GM21526 (cell line): Measurements from ENCODE around the gene RNU6-9.

Source experiments
- ATAC-seq: cut with Tn5 transposase; IDR thresholded peaks from one replicate; pipeline ENCODE4 v1.9.1; 2021; ENCODE audit warnings: moderate library complexity; ENCODE audit not compliant: unreplicated experiment, low FRiP score

Gene RNU6-9

DNA sequence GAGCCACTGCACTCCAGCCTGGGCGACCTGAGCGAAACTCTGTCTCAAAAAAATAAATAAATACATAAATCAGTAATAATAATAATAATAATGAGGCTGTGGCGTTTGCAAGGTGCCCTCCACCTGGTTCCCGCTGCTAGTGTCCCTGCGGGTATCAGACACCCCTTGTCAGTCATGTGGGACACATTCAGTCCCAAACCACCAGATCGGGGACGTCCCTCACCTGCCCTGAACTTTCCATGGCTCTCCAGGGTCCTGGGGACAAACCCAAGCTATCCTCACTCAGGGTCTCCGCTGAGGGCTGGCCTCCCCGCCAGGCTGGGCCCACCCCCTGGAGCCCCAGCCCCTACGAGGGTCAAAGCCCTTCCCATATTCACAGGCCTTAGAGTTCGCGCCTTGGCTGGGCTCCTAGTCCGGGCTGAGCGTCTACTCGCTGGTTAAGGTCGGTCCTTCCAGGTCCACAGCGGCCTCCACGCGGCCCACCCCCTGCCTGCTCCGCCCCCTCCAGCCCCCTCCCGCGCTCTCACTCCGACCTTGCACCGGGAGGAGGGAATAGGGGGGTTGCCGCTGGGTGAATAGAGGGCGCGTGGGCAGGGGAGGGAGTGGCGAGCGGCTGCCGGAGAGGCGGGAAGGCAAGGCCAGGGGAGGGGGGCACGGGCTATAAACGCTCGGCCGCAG lies 23.5 kb downstream of the RNU6-9 start:
- ATAC-seq, result no peak

GRCh38 chr19:917323-918151 lies 24.3 kb downstream of the RNU6-9 start, which contains the start of gene KISS1R:
KISS1R (plus strand) TSS chr19:917333; CDS start chr19:917503, 170 bp downstream.
- no peak for ATAC-seq

GRCh38 chr19:918152-918437 lies 24.8 kb downstream of the RNU6-9 start:
- no peak for ATAC-seq

- ATAC-seq, result no peak
These were observed 25.4 kb downstream of the RNU6-9 start for GRCh38 chr19:918481-919198.

DNA sequence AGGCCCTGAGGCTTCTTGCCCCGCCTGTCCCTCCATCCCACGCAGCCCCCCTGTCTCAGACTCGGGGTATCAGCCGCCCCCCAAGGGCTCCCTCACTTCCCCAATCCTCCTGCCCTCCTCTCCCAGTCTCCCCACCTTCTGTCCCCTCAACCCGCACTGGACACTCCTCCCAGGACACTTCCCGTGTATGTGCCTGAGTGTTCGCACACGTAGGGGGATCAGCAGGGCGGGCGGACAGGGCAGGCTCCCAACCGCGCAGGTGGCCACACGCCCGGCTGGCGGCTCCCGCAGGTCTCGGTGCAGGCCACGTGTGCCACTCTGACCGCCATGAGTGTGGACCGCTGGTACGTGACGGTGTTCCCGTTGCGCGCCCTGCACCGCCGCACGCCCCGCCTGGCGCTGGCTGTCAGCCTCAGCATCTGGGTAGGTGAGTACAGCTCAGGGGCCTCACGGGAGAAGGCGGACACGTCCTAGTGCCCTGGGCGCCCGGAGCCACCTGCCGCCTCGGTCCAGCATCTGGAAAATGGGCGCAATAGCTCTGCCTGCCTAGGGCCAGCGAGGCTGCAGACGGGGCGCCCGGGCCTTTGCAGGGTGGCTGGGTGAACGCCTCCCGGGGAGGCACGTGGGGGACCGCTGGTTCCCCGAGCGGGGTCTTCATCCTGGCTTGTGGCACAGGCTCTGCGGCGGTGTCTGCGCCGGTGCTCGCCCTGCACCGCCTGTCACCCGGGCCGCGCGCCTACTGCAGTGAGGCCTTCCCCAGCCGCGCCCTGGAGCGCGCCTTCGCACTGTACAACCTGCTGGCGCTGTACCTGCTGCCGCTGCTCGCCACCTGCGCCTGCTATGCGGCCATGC lies 26.1 kb downstream of the RNU6-9 start:
- no peak for ATAC-seq

GRCh38 chr19:920051-920864 lies 27.0 kb downstream of the RNU6-9 start:
- no peak for ATAC-seq

GRCh38 chr19:924553-925086 lies 31.3 kb downstream of the RNU6-9 start:
- peak; percentile 7 for ATAC-seq

- ATAC-seq, result peak; percentile 29
These were observed 31.8 kb downstream of the RNU6-9 start for GRCh38 chr19:925087-925525.

- peak; percentile 38 for ATAC-seq
These were observed 32.4 kb downstream of the RNU6-9 start, which contains the start of gene ARID3A for GRCh38 chr19:925526-926322. ARID3A (plus strand) TSS chr19:926035; CDS start chr19:929529, 3,494 bp downstream.

DNA sequence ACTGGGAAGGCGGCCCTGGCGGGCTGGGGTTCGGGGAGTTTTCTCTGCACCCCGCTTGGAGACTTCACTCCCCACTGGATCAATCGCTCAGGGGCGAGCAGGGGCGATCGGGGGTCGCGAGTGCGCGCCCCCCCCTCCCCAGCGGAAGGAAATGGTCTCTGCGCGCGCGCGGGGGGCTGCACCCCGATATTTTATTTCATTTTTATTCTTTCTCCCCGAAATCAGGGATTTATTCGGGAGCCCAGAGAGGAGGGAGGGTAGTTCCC lies 33.0 kb downstream of the RNU6-9 start:
- ATAC-seq, result no peak

DNA sequence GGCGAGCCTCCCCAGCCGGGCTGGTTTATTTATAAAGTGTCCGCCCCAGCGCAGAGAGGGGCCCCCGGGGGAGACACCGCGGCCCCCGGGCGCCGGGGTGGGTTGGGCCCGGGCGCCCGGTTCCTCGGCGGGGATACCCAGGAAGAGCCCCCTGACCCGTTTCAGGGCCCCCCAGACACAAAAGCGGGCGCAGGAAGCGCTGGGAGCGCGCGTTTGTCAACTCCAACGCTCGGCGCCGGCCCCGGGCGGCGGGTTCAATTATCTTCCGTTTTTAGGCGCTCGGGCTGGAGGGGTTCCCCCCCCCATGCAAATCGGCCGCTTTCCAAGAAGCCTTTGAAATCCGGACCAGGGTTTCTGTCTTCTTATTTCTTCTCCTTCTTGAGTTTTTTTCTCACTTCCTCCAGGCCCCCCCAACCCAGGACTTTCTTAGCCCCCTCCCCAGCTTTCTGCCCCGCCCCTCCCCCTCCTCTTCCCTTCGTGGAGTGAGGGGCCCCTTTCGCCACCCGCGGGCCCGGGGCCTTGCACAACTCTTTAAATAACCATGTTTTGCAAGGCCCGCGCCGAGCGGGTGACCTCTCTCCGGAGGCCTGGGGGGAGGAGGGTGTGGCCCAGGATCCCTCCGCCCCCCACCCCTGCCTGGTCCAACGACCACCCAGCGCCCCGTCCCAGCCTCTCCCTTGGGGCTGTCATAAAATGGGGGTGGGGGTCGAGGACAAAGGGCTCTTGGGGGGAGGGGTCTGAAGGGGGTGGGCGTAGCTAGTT lies 33.5 kb downstream of the RNU6-9 start:
- no peak for ATAC-seq

DNA sequence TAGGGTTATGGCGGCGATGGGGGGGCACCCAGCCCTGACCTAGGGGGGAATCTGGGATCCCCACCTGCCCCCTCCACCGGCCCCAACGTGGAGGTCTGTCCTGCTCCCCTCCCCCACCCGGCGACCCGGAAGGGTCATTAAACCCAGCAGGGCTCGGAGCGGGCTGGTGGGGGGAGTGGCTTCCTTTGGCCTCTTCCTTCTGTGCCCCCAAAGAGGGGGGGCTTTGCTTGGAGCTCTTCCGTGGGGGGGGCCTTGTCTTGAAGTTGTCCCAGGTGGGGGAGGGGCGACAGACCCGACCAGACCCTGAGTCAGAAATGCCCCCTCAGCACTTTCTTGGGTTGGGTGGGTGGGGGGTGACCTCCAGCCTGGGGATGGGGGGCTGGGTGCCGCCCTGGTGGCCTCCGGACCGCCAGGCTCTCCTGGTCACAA lies 34.1 kb downstream of the RNU6-9 start:
- ATAC-seq, result no peak

- no peak for ATAC-seq
These were observed 34.6 kb downstream of the RNU6-9 start for GRCh38 chr19:927780-928401.

GRCh38 chr19:928471-929202 lies 35.4 kb downstream of the RNU6-9 start:
- no peak for ATAC-seq

- ATAC-seq, result no peak
These were observed 36.1 kb downstream of the RNU6-9 start for GRCh38 chr19:929203-929890.

- ATAC-seq, result no peak
These were observed 36.6 kb downstream of the RNU6-9 start for GRCh38 chr19:929891-930258.
